IPS DF 6.9 (cell line): ENCODE results near the gene ANKS1B.

Experiments used
- DNase-seq: peaks from one replicate; pipeline ENCODE4 v3.0.0-alpha.2; 2013; ENCODE audit warnings: low read depth, low spot score
- H3K27ac ChIP-seq: one replicate; pipeline ENCODE4 v1.5.1; 2013; ENCODE audit warnings: low read length, control low read depth
- H3K27me3 ChIP-seq: 2 replicates; pipeline ENCODE4 v1.6.1; 2013; ENCODE audit warnings: mild to moderate bottlenecking, low read length; ENCODE audit not compliant: control insufficient read depth, insufficient read depth
- H3K36me3 ChIP-seq: 2 replicates; pipeline ENCODE4 v1.6.1; 2013; ENCODE audit warnings: low read length; ENCODE audit not compliant: control insufficient read depth, insufficient read depth
- H3K4me1 ChIP-seq: 2 replicates; pipeline ENCODE4 v1.6.1; 2013; ENCODE audit warnings: low read length; ENCODE audit not compliant: control insufficient read depth, insufficient read depth
- H3K4me3 ChIP-seq: 2 replicates; pipeline ENCODE4 v1.5.1; 2013; ENCODE audit warnings: mild to moderate bottlenecking, low read length
- H3K9me3 ChIP-seq: 2 replicates; pipeline ENCODE4 v1.6.1; 2013; ENCODE audit warnings: low read length, inconsistent platforms; ENCODE audit not compliant: control insufficient read depth, insufficient read depth
- WGBS: extraction: QIAGEN DNeasy Blood & Tissue Kit; methylation state at CpG from one replicate; pipeline ENCODE4 v1.1.7; 2013; ENCODE audit warnings: mixed read lengths, missing lambda C conversion rate; ENCODE audit not compliant: insufficient read length, insufficient coverage; 5-methylcytosine and 5-hydroxymethylcytosine counted together

The ANKS1B gene

GRCh38 chr12:98821232-98821631, 1163.5 kb downstream of the ANKS1B start:
- Histone ChIP-seq H3K4me3 (no peak overlapping the region), H3K27ac (no peak overlapping the region), H3K36me3 (no peaks in the 10 kb centered on the region), H3K9me3 (no peaks in the 10 kb centered on the region), H3K27me3 (no peaks in the 10 kb centered on the region), H3K4me1 (peaks cover 2% of the 10 kb centered on the region; the same call in 1 of the 2 replicates)
- no CpG with 5 or more reads among the region's 2 CpGs for WGBS
- no peak for DNase-seq

- H3K4me3 ChIP-seq: no peak overlapping the region
- no peaks in the 10 kb centered on the region for H3K27me3 ChIP-seq
- no peak for DNase-seq
- no peaks in the 10 kb centered on the region for H3K9me3 ChIP-seq
- H3K4me1 ChIP-seq: peaks cover 2% of the 10 kb centered on the region; the same call in 1 of the 2 replicates
- WGBS: no CpG with 5 or more reads among the region's 8 CpGs
- H3K36me3 ChIP-seq: no peaks in the 10 kb centered on the region
- H3K27ac ChIP-seq: no peak overlapping the region
Observed at GRCh38 chr12:98819821-98820404, 1164.8 kb downstream of the ANKS1B start.

- Histone ChIP-seq H3K4me1 (peaks cover 2% of the 10 kb centered on the region; the same call in 1 of the 2 replicates), H3K4me3 (no peak overlapping the region), H3K36me3 (no peaks in the 10 kb centered on the region), H3K27me3 (no peaks in the 10 kb centered on the region), H3K9me3 (no peaks in the 10 kb centered on the region), H3K27ac (no peak overlapping the region)
- no peak for DNase-seq
- no CpG with 5 or more reads among the region's 3 CpGs for WGBS
Observed at GRCh38 chr12:98819071-98819470, 1165.7 kb downstream of the ANKS1B start.

- DNase-seq: no peak
- Histone ChIP-seq H3K4me1 (peaks cover 2% of the 10 kb centered on the region; the same call in 1 of the 2 replicates), H3K27ac (no peak overlapping the region), H3K27me3 (no peaks in the 10 kb centered on the region), H3K36me3 (no peaks in the 10 kb centered on the region), H3K9me3 (no peaks in the 10 kb centered on the region), H3K4me3 (no peak overlapping the region)
- WGBS: no CpG with 5 or more reads among the region's 2 CpGs
Observed at GRCh38 chr12:98818239-98818638, 1166.5 kb downstream of the ANKS1B start.

GRCh38 chr12:98817742-98818141, 1167.0 kb downstream of the ANKS1B start:
- Histone ChIP-seq H3K4me1 (peaks cover 2% of the 10 kb centered on the region; the same call in 1 of the 2 replicates), H3K4me3 (no peak overlapping the region), H3K27ac (no peak overlapping the region), H3K27me3 (no peaks in the 10 kb centered on the region), H3K36me3 (no peaks in the 10 kb centered on the region), H3K9me3 (no peaks in the 10 kb centered on the region)
- WGBS: no CpG with 5 or more reads among the region's 2 CpGs
- no peak for DNase-seq

- Histone ChIP-seq H3K9me3 (no peaks in the 10 kb centered on the region), H3K4me1 (peaks cover 2% of the 10 kb centered on the region; the same call in 1 of the 2 replicates), H3K36me3 (no peaks in the 10 kb centered on the region), H3K27me3 (no peaks in the 10 kb centered on the region), H3K27ac (no peak overlapping the region), H3K4me3 (no peak overlapping the region)
- no CpG with 5 or more reads among the region's 4 CpGs for WGBS
- DNase-seq: no peak
Observed at GRCh38 chr12:98816720-98817119, 1168.0 kb downstream of the ANKS1B start.

- WGBS: no CpG with 5 or more reads among the region's 6 CpGs
- H3K27ac ChIP-seq: no peak overlapping the region
Observed at GRCh38 chr12:98814254-98814653, 1170.5 kb downstream of the ANKS1B start.

GRCh38 chr12:98812225-98812624, 1172.5 kb downstream of the ANKS1B start:
- no peak overlapping the region for H3K27ac ChIP-seq

More at GRCh38 chr12:98814254-98814653, 1170.5 kb downstream of the ANKS1B start:
- H3K4me3 ChIP-seq: no peak overlapping the region
- no peak for DNase-seq
- H3K4me1 ChIP-seq: no peaks in the 10 kb centered on the region
- no peaks in the 10 kb centered on the region for H3K36me3 ChIP-seq
- no peaks in the 10 kb centered on the region for H3K9me3 ChIP-seq
- no peaks in the 10 kb centered on the region for H3K27me3 ChIP-seq

GRCh38 chr12:98808243-98808875, 1176.4 kb downstream of the ANKS1B start:
- Histone ChIP-seq H3K9me3 (no peaks in the 10 kb centered on the region), H3K27ac (no peak overlapping the region), H3K4me3 (no peak overlapping the region), H3K36me3 (no peaks in the 10 kb centered on the region), H3K27me3 (no peaks in the 10 kb centered on the region), H3K4me1 (0 out of 2 replicates have a peak, but pooled peaks cover 2% of the 10 kb centered on the region)
- WGBS: no CpG with 5 or more reads among the region's 6 CpGs
- no peak for DNase-seq

More at GRCh38 chr12:98812225-98812624, 1172.5 kb downstream of the ANKS1B start:
- H3K27me3 ChIP-seq: no peaks in the 10 kb centered on the region
- H3K36me3 ChIP-seq: no peaks in the 10 kb centered on the region
- no peaks in the 10 kb centered on the region for H3K4me1 ChIP-seq
- no peak for DNase-seq
- H3K9me3 ChIP-seq: no peaks in the 10 kb centered on the region
- 100% methylated on average over 1 of the region's 7 CpGs for WGBS
- no peak overlapping the region for H3K4me3 ChIP-seq

- WGBS: no CpG with 5 or more reads among the region's 2 CpGs
- H3K4me3 ChIP-seq: no peak overlapping the region
- H3K36me3 ChIP-seq: no peaks in the 10 kb centered on the region
- H3K27ac ChIP-seq: no peak overlapping the region
- no peaks in the 10 kb centered on the region for H3K27me3 ChIP-seq
- 0 out of 2 replicates have a peak, but pooled peaks cover 2% of the 10 kb centered on the region for H3K4me1 ChIP-seq
- no peak for DNase-seq
- no peaks in the 10 kb centered on the region for H3K9me3 ChIP-seq
Observed at GRCh38 chr12:98807187-98807586, 1177.5 kb downstream of the ANKS1B start.
